Anterior cingulate cortex (tissue), 58 donors: ENCODE data around the gene NAALADL1.
A peak's percentile ranks its signal among the peaks of the same experiment; 100 is the strongest.
"Not testable (repeated sequence)": the region's sequence is repeated elsewhere in the genome, so short reads cannot be mapped to it uniquely, and the experiment has no call there.

Source experiments
- DNase-seq, 58 donors: peaks; one replicate each; lab custom pipeline; 2025; lab: John Stamatoyannopoulos, UW

NAALADL1 gene

DNA sequence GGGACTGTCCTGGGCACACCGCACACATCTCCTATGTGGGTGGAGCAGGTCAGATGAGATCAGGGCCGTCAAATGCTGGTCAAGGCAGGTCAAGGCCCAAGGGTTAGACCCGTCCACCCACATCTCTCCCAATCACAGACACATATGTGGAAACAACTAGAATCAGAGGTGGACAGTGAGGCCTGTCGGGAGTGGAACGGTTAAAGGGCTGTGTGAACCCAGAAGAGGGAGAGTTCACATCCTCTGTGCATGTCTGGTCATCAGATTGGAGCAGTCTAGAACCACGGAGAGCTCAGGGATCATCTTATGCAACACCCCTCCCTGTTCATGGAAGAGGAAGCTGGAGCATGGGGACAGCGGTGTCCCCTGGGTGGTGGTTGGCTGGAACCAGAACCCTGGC, 38.5 kb downstream of the NAALADL1 start:
- no peak for DNase-seq

DNA sequence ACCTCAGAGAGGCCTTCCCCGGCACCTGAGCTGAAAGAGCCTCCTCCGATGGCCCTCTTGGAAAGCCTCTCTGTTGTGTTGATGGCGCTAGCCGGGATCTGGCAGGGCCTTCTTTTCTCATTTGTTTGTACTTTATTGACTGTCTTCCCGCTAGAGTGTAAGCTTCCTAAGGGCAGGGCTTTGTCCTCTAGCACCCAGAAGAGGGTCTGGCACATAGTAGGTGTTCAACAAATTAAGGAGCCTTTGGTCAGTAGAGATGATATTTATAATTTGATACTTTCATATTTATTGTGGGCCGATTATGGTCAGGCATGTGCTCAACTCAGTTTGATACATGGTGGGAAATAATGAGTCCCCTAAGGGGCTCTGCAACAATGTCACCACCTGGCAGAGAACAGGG, 40.4 kb downstream of the NAALADL1 start:
- no peak for DNase-seq

DNA sequence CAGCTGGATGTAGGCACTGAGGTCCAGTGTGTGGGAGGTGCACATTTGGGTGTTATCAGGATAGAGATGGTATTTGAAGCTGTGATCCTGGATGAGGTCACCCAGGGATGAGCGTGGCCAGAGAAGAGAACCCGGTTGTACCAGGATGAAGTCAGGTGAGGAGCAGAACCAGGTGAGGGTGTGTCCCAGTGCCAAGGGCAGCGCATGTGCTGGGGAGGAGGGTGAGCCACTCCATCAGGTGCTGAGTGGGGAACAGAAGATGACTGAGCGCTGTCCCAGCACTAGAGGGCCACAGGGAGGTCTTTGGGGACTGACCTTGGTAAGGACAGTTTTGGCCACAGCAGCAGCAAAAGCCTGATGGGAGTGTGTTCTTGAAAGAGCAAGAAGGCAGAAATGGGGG, 41.6 kb downstream of the NAALADL1 start:
- no peak for DNase-seq

DNA sequence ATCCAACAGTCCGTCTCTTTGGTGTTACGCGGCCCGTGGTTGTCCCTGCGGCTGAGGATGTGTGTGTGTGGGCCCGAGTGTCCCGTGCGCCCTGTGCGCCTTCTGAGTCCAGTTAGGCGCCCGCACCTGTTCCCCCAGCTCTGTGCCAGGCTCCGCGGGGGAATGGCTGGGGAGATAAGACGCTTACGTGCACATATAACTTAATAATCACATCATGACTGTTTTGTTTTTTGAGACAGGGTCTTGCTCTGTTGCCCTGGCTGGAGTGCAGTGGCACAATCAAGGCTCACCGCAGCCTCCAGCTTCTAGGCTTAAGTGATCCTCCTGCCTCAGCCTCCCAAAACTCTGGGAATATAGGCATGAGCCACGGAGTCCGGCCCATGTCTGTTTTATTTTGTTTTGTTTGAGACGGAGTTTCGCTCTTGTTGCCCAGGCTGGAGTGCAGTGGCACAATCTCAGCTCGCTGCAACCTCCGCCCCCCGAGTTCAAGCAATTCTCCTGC, 43.6 kb downstream of the NAALADL1 start:
- DNase-seq, result no peak

DNA sequence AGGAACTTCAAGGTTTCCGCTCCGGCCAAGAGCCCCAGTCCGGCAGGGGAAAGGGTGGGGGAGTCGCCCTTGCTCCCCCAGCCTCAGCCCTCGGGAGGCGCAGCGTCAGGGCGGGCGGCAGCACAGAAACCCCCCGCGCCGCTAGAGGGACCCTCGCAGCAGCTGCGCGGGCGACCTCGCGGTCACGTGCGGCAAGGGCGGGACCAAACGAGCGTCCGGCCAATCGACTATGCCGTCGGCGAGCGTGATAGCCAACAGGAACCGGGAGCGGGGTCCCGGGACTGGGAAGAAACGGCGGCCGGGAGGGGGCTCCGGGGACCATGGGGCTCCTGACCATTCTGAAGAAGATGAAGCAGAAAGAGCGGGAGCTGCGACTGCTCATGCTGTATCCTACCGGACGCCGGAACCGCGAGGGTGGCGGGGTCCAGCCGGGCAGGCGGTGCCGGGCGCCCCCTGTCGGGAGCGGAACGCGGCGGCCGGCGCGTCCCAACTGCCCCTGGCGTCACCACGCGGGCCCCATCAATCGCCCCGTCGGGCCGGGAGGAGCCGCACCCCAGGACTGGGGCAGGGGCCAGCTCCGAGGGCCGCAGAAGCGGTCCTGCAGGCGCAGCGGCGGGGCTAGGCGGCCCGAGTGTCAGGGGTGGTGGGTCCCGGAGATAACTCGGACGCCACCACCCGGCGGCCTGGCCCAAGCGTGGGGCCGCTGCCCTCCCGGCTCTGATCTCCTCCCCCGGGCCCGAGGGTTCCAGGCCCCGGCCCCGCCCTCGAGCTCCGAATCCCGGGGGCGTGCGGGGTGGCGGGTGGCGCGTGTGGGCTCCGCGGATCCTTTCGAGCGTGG, 44.2 kb downstream of the NAALADL1 start, which contains the start of gene ARL2:
Gene ARL2 (plus strand): TSS at position 273 of the 838 bp plus-strand sequence. CDS start 48 bp downstream, at position 321.
- DNase-seq, result peak; percentile 62 to 95 (median 88)

DNA sequence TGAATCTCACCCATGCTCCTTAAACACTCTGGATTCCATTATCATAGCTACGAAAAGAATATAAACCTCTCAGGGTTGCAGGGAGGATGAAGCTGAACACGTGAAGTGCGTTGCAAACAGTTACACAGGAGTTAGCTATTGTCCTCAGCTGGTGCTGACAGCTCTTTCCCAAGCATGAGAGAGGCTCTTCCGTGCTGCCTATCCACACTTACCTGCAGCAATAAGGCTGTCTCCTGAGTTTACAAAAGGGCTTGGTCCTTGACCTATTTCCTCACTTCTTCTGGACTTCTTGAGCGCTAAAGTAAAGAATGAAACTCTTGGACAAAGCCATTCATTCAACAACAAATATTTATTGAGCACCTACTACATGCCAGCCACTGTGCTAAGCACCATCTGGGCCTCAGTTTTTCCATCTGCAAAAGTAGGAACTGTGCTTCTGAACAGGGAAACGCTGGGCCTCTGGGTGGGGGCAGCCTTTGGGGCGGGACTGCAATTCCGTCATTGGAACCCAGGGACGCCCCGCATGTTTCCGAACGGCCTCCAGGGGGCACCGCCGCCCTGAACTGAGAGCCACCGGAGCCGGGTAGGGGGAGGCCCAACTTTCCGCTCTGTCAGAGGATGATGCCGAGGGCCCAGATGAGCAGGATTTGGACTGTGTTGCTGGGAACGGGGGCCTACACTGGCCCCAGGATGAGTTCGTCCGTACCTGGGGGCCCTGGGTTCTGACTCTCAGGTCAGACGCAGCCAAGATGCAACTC, 45.0 kb downstream of the NAALADL1 start:
- peak; percentile 44 to 90 (median 80) for DNase-seq

DNA sequence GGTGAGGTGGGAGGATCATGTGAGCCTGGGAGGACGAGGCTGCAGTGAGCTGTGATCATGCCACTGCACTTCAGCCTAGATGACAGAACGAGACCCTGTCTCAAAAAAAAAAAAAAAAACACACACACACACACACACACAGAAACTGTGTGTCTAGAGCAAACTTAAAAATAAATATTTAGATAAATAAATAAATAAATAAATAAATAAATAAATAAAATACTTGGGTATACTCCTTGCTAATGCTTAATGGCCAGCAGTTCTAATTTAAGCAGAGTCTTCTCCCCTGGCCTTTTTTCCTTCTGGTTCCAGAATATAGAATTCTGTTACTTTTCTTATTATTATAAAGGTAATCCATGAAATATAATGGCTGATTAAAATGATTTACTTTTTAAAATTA, 49.5 kb downstream of the NAALADL1 start:
- DNase-seq, result no peak

DNA sequence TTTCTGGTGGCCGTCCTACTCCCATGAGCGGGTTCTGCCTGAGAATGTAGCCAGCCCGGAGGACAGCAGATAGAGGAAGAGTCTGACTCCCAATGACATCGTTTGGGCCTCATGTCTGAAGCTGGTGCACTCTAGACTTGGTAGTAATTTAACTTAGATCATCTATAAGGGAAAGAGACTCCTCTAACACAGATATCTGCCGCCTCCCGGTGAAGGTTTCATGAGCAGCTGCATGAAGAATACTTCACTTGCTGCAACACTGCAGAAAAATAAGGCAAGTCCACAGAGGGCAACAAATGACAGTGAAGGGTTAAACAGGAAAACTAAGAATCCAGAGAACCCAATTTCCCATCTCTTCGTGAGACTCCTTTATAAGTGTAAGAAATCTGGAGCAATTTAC, 50.3 kb downstream of the NAALADL1 start:
- DNase-seq, result no peak

DNA sequence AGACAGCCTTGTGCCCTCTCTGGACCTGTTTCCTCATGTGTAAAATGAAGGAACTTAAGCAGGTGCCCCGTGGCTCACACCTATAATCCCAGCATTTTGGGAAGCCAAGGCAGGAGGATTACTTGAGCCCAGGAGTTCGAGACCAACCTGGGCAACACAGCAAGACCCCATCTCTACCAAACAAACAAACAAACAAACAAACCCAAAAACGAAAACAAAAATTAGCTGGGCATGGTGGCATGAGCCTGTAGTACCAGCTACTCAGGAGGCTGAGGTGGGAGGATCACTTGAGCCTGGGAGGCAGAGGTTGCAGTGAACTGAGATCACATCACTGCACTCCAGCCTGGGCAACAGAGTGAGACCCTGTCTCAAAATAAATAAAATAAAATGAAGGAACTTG, 54.4 kb downstream of the NAALADL1 start:
- DNase-seq, result not testable (repeated sequence)

DNA sequence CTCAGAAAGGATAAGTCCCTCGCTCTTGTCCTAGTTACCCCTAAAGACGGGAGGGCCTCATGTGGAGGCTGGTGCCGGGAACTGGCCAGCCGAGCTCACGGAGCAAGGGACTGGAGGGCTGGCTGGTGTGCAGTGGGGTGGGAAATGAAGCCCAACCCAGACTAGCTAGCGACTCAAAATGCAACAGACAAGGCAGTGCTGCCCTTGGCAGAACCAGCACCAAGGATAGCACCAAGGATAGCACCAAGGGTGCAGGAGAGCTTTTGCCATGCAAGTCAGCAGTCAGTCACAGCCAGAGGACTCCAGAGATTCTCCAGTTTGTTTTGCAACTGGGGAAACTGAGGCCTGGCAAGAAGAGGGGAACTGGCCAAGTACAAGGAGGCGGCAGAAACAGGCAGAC, 55.1 kb downstream of the NAALADL1 start:
- DNase-seq, result no peak

DNA sequence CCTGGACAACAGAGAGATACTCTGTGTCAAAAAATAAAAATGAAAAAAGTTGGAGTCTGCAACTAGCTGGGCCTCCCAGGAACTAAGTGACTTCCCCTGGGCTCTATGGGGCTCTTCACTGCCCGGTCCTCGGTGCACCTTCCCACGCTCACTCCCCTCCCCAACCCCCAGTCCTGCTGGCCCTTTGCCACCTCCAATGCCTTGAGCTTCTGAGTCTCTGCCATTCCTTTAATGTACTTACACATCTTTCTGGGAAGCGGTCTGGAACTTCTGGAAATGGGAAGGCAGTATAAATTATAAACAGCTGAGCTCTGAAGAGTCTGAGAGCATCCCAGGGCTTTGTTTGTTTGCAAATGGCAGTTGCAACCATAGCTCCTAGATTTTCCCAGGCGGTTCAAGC, 55.6 kb downstream of the NAALADL1 start:
- no peak for DNase-seq

DNA sequence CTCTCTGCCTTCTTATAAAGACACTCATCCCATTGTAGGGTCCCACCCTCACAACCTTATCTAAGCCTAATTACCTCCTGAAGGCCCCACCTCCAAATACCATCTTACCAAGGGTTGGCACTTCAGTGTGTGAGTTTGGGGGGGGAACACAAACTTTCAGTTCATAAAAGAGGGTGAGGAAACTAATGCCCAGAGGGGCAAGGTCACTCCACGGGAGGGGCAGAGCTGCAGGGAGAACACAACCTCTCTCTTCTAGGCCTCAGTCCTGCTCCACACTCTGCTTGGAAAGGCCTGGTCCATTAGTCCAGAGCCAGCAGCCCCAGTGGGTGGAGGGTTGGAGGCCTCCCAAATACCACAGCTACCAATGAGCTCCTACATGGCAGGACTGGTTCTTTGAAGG, 58.9 kb downstream of the NAALADL1 start:
- DNase-seq, result no peak

DNA sequence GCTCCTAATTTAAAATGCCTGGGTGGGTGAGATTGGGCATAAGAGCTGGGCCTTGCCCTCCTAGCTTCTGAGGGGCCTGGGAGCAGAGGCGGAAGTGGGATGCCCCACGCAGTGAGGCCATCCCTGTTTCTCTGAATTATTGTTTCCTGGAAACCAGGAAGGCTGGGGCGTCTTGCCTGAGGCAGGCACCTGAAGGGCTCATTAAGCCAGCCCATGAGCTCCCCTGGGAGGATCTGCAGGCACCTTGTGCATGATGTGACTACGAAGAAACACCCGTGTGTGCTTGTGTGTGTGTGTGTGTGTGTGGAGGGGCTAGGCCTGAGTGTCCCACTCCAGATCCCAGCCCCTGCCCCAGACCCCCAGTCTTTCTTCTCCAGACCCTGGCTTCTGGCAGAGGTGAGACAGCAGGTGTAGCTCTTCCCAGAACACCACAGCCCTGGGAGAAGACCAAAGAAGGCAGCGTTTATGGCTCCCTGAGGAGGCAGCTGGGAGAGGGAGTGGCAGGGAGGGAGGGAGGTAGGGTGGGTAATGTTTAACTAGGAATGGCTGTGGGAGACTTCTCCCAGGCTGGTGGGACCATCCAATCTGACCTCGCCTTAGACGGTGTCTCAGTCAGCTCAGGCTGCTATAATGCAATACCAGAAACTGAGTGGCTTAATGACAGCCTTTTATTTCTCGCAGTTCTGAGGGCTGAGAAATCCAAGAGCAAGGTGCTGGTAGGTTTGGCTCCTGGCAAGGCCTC, 59.5 kb downstream of the NAALADL1 start:
- no peak for DNase-seq

DNA sequence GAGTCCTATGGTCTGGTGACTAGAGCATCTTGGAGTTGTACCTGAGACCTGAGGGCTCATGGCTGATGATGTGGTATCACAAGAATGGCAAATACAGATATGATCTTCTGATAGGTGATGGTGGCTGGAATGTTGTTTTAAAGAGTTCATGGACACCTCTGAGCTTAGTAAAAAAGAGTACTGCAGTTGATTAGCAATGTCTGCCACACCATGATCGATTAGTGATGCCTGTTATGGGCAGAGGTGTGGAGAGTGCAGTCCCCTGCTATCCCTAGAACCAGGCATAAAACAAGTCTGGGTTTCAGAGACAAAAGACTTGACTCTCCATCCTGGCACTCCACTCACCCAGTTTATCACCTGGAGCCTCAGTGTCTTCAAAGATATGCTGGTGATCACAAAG, 60.2 kb downstream of the NAALADL1 start:
- DNase-seq, result no peak

DNA sequence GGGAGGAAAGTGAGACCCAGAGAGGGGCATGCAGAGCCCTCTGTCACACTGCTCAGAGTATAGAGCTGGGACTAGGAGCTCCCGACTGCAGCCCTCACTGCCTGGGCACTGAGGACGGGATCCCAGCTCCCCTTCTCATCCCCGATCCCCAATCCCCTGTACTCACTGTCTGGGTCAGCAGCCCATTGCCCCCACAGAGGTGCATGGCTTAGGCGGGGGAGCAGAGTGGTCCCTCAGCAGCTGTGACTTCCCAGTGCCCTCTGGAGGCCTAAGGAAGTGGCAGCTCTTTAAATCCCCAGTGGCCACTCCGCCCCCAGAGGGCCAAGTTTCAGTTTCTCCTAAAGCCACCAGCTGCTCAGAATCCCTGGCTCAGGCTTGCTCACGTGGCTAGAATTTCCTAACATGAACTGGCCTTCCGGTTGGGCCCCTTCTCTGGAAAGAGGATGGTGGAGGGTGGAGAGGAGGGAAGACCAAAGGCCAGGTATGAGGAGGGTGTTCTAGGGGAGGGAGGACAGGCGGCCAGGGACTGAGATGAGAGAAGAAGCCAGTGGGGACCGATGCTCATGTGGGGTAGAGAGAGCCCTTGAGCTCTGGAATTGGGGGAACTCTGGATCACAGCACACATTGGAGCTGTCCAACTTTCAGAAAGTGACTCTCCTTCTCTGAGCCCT, 61.5 kb downstream of the NAALADL1 start, which contains the start of gene BATF2:
Gene BATF2 (minus strand): TSS at position 262 of the 671 bp plus-strand sequence. CDS start 57 bp downstream, at position 205.
- peak in 53 of 58 donors; percentile 2 to 65 (median 35) for DNase-seq

DNA sequence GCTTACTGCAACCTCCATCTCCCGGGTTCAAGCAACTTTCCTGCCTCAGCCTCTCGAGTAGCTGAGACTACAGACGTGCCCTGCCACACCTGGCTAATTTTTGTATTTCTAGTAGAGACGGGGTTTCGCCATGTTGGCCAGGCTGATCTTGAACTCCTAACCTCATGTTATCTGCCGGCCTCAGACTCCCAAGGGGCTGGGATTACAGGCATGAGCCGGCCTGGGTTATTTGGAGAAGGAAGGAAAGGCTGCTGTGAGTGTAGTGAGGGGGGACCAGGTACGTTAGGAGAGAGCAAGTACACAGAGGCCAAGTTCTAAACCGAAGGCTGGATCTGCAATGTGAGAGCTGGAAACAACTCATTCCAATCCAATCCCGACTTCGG, 62.0 kb downstream of the NAALADL1 start:
- DNase-seq, result no peak
